HTR-8/SVneo (cell line): Measurements from ENCODE around the gene TRIM3.
A peak's percentile ranks its signal among the peaks of the same experiment; 100 is the strongest.

Experiments
- DNase-seq: peaks from one replicate; pipeline ENCODE4 v3.0.0; 2011; ENCODE audit warnings: low spot score, mixed read lengths; ENCODE audit not compliant: insufficient read length
- FAIRE-seq: peaks from 2 replicates; lab custom pipeline; 2011; peaks lifted over from hg19 to GRCh38; lab: Jason Lieb, UNC

Gene TRIM3

DNA sequence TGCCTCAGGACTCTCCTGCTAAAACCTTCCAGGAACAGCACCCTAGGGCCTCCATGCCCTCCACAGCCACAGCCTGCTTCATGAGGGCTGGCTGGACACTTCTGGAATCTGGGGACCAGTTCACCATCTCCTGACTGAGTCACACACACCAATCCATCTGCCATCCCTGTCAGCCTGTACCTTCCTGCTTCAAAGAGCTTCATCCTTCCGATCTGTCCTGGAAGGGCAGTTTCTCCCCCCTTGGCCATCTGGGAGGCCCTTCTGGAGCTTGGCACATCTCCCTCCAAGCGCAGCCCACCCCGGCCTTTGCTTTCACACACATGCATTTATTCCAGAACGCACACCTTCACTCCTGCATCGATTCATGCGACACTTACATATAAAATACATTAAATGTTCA, 67.9 kb downstream of the TRIM3 start:
- DNase-seq (no peak), FAIRE-seq (no peak)

DNA sequence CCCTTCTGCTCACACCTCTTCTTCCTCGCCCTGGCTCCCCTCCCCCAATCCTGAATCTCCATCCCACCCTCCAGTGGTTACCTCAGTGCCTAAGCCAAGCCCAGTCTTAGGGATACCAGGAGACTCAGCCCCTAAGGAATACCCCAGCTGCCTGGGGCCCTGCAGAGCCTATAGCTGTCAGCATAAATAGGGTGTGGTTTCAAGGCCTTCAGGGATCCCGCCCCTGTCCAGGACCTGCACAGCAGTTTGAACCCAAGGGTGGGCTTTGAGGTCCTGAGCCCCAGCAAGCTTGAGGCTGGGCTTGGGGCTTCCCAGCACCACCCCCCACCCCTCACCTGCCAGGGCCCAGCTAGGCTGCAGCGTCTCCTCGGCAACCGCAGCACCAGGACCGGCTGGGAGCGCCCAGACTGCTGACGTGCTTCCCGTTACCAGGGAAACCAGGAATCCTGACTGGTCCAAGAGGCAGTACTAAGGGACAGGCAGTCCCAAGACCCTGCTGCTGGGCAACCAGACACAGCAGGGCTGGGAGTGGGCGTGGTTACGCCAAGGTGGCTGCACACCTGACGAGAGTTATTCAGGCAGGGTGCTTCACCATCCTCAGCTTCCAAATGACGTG, 68.6 kb downstream of the TRIM3 start:
- DNase-seq (no peak), FAIRE-seq (no peak)

DNA sequence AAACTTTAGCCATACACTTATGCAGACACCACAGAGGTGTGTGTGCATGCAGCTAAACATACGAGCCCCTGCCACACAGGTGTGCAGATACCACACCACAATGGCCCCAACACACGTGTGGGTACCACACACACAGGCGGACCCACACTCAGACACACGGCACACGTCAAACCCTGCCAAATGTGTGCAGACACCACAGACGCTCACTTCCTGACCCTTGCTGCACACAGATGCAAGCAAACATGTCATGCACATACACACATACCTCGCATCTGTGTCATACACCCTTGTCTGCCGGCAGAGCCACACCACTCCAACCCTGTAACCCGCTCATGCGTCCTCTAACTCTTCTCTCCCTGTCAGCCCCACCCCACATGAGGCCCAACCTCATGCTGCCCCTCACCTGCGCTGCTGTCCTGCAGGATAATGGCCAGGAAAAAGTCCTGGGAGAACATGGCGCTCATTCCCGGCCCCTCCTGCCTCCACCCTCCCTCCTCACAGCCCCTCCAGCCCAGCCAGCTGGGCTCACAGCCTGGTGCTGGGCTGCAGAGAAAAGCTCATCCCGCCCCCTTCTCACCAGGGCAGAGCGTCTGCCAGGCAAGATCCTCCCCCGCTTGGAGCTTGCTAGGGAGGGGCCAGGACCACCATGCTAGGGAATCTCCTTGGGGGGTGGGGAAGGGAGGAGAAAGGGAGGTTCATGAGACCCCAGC, 69.2 kb downstream of the TRIM3 start:
- DNase-seq (no peak), FAIRE-seq (peak; percentile 16)

DNA sequence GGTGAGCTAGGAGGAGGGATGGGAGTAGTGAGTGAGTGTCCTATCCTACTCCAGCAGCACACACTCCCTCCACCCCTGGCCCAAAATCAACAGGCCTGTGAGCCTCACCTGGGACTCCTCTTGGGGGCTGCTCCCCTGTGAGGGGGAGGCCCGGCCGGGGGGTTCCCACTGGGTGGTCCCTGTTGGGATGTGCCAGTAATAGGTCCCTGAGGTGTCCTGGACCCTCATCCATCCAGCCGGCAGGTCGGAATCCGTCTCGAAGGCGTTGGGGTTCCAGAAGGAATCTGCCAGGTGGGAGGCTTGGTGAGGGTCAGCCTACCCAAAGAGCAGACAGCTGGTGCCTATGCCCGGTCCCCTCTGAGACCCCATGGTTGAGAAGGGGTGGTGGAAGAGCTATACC, 70.2 kb downstream of the TRIM3 start:
- no peak for FAIRE-seq
- DNase-seq, result no peak

DNA sequence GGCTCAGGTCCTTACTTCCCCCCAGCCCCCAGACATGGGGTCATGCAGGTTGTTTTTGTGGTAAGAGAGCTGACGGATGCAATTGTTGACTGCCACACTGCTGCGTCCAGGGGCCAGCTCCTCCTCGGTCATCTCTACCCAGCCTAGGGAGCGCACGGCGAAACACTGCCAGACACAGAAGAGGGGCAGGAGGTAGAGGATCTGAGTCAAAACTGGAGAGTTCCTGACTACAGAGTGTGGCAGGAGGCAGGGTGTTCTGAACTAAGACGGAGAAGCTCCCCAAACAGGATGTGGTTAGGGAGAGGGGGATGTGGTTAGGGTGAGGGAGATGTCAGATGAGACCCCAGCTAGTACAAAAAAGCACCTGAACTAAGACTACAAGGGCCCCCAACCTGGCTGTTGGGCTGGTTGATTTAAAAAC, 71.2 kb downstream of the TRIM3 start:
- DNase-seq, result no peak
- no peak for FAIRE-seq

DNA sequence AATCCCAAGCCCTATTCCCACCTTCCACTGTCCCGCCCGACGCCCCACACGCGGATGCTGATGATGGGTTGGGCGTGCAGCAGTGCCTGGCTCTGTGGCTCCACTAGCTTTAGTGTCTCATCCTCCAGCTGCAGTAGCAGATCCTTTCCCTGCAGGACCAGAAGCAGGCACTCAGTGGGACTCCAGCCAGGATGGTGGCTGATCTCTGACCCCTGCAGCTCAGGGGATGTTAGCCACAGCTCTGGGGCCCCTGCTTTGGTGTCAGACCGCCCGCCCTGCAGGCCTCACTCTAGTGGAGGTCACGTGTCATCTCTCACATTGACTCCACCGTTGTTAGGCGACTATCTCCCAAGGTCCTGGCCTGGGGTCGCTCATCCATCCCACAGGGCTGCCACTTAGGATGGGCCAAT, 71.7 kb downstream of the TRIM3 start:
- no peak for DNase-seq
- FAIRE-seq, result no peak

DNA sequence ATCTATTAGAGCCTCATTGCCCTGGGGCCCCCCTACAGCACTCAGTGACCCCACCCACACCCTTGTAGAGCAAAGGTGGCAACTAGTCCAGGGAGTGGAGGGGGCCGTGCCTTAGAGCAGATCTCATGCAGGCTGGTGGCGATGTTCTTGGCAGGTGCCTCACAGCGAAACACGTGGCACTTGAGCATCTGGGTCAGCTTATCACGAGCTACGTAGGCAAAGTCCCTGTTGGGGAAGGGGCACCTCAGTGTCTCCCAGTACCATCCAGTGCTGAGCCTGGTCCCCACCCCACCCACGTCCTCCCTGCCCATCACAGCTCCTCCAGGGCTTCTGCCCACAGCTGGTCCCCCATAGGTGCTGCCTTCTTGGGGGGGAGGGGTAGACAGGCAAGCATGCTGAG, 72.3 kb downstream of the TRIM3 start:
- no peak for FAIRE-seq
- no peak for DNase-seq

DNA sequence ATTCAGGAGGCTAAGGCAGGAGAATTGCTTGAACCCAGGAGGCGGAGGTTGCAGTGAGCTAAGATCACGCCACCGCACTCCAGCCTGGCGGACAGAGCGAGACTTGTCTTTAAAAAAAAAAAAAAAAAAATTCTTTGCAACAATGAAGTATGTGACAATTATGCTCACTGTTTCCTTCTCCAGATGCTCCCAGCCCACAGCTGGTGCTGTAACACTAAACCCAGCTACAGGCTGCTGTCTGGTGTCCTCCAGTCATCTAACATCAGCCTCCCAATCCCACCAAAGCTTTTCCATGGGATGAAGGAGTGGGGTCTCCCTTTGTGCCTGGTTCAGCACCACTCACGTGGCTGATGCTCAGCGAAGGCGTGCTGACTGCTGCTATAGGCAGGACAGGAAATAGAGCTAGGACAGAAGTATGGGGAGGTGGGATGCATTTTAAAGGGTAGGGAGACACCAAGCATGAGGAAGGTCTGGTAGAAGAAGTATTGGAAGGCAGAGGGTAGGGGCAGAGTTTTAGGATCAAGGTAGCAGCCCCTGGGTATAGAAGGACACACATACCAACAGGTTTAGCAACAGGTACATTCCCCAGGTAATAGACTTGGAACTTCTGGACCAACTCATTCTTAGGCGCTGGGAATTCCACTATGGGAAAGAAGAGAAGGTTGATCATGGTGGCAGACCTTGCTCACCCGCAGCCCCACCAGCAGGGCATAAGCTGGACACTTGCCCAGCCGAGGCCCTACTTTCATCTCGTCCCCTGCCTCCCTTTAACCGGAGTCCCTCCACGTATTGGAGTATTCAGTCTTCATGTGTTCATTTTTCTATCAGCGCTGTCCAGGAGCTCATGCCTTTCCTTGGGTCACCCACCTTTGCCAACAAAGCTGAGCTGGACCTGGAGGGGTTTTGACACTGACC, 73.1 kb downstream of the TRIM3 start:
- FAIRE-seq (peak; percentile 9), DNase-seq (no peak)
